Ovary (tissue), 3 donors: Measurements from ENCODE around the gene FUT9.

Experiments
- CTCF ChIP-seq, 3 donors: fragments of 450-650 bp in 2 of 3; fragments of 200-600 bp in 1 of 3; IDR thresholded peaks; one replicate each; pipeline versions ENCODE4 v1.5.1 to v1.8.0; 2016 to 2022; ENCODE audit warnings: antibody characterized with exemption in 3 of 3, mild to moderate bottlenecking in 1 of 3
- POLR2A ChIP-seq: fragments of 450-650 bp; IDR thresholded peaks from one replicate; pipeline ENCODE4 v1.6.1; 2017; ENCODE audit warnings: antibody characterized with exemption, mild to moderate bottlenecking, moderate library complexity
- donor health status: DM: no; HTN: no; CAD: no.

GRCh38 chr6:96074006-96074405, 58.2 kb downstream of the FUT9 start:
- TF ChIP-seq CTCF (IDR thresholded peaks at IDR 0.05) (no peak), POLR2A (no peak)
